TTC549 (cell line): ENCODE measurements around the gene NTM.

Experiments used
- FAIRE-seq: peaks from 2 replicates; lab custom pipeline; 2012; peaks lifted over from hg19 to GRCh38; lab: Jason Lieb, UNC

NTM gene

GRCh38 chr11:131373095-131373725 lies 2.8 kb downstream of the NTM start:
- FAIRE-seq, result no peak

- FAIRE-seq, result no peak
Measured at GRCh38 chr11:131373756-131374155, 3.3 kb downstream of the NTM start.

- no peak for FAIRE-seq
Measured at GRCh38 chr11:131375421-131375820, 5.0 kb downstream of the NTM start.

- FAIRE-seq, result no peak
Measured at GRCh38 chr11:131375915-131376314, 5.5 kb downstream of the NTM start.

GRCh38 chr11:131378931-131379330 lies 8.5 kb downstream of the NTM start:
- FAIRE-seq, result no peak

- no peak for FAIRE-seq
Measured at GRCh38 chr11:131385763-131386390, 15.5 kb downstream of the NTM start.

GRCh38 chr11:131386408-131386807 lies 16.0 kb downstream of the NTM start:
- FAIRE-seq, result no peak

GRCh38 chr11:131388030-131388429 lies 17.6 kb downstream of the NTM start:
- FAIRE-seq, result no peak

GRCh38 chr11:131389582-131389981 lies 19.2 kb downstream of the NTM start:
- FAIRE-seq, result no peak

- no peak for FAIRE-seq
Measured at GRCh38 chr11:131391176-131391575, 20.8 kb downstream of the NTM start.

GRCh38 chr11:131392528-131393255 lies 22.3 kb downstream of the NTM start:
- FAIRE-seq, result no peak

- no peak for FAIRE-seq
Measured at GRCh38 chr11:131393691-131394090, 23.3 kb downstream of the NTM start.

- FAIRE-seq, result no peak
Measured at GRCh38 chr11:131397675-131398074, 27.3 kb downstream of the NTM start.

- no peak for FAIRE-seq
Measured at GRCh38 chr11:131402040-131402439, 31.6 kb downstream of the NTM start.

- no peak for FAIRE-seq
Measured at GRCh38 chr11:131404010-131404409, 33.6 kb downstream of the NTM start.

GRCh38 chr11:131408025-131408640 lies 37.7 kb downstream of the NTM start:
- no peak for FAIRE-seq

- no peak for FAIRE-seq
Measured at GRCh38 chr11:131409345-131409744, 38.9 kb downstream of the NTM start.

- FAIRE-seq, result no peak
Measured at GRCh38 chr11:131411636-131412035, 41.2 kb downstream of the NTM start.

GRCh38 chr11:131412061-131412460 lies 41.6 kb downstream of the NTM start:
- FAIRE-seq, result no peak

- FAIRE-seq, result no peak
Measured at GRCh38 chr11:131413217-131413616, 42.8 kb downstream of the NTM start.

GRCh38 chr11:131418189-131418588 lies 47.8 kb downstream of the NTM start:
- no peak for FAIRE-seq

GRCh38 chr11:131421066-131421855 lies 50.8 kb downstream of the NTM start:
- no peak for FAIRE-seq
